Mucosa of rectum (tissue), 2 donors: ENCODE results near the gene B3GALT5.

Source experiments
- H3K27ac ChIP-seq, 2 donors: one replicate each; pipeline ENCODE4 v1.7.0; 2013; ENCODE audit warnings: inconsistent platforms in 2 of 2, low read depth in 2 of 2, low read length in 2 of 2
- H3K27me3 ChIP-seq, 2 donors: one replicate each; pipeline ENCODE4 v1.7.0; 2013; ENCODE audit warnings: low read length in 2 of 2; ENCODE audit not compliant: control insufficient read depth in 2 of 2, insufficient read depth in 2 of 2
- H3K36me3 ChIP-seq, 2 donors: one replicate each; pipeline ENCODE4 v1.7.0; 2013; ENCODE audit warnings: low read length in 2 of 2; ENCODE audit not compliant: control insufficient read depth in 2 of 2, insufficient read depth in 2 of 2
- H3K4me1 ChIP-seq, 2 donors: one replicate each; pipeline ENCODE4 v1.7.0; 2013; ENCODE audit warnings: low read length in 2 of 2, mild to moderate bottlenecking in 1 of 2; ENCODE audit not compliant: control insufficient read depth in 2 of 2, insufficient read depth in 2 of 2
- H3K4me3 ChIP-seq, 2 donors: one replicate each; pipeline ENCODE4 v1.7.0; 2013; ENCODE audit warnings: low read length in 2 of 2
- H3K9ac ChIP-seq, 2 donors: one replicate each; pipeline ENCODE4 v1.7.0; 2013; ENCODE audit warnings: low read length in 2 of 2, low read depth in 1 of 2, mild to moderate bottlenecking in 1 of 2
- H3K9me3 ChIP-seq, 2 donors: one replicate each; pipeline ENCODE4 v1.7.0; 2013; ENCODE audit warnings: low read length in 2 of 2; ENCODE audit not compliant: control insufficient read depth in 2 of 2
- donor health status: healthy.
- donor health status: Normal muscosa, but diverticular disease.

B3GALT5 gene

GRCh38 chr21:39641827-39642450, 29.2 kb downstream of the B3GALT5 start:
- no peak overlapping the region for H3K27ac ChIP-seq

GRCh38 chr21:39644062-39644560, 31.4 kb downstream of the B3GALT5 start:
- peak overlapping the region; percentile 46 to 73 for H3K27ac ChIP-seq
- H3K27me3 ChIP-seq = no peaks in the 10 kb centered on the region
- H3K4me3 ChIP-seq = peak overlapping the region; percentile 26 to 33
- peak overlapping the region in 1 of 2 donors; percentile 52 for H3K9ac ChIP-seq
- H3K9me3 ChIP-seq = no peaks in the 10 kb centered on the region
- H3K4me1 ChIP-seq = peaks cover 18 to 35% of the 10 kb centered on the region in 2 donors
- H3K36me3 ChIP-seq = peaks cover 0 to 9% of the 10 kb centered on the region in 2 donors

More at GRCh38 chr21:39641827-39642450, 29.2 kb downstream of the B3GALT5 start:
- Histone ChIP-seq H3K9me3 (no peaks in the 10 kb centered on the region), H3K36me3 (no peaks in the 10 kb centered on the region), H3K4me1 (peaks cover 33 to 55% of the 10 kb centered on the region in 2 donors), H3K9ac (no peak overlapping the region), H3K4me3 (no peak overlapping the region), H3K27me3 (no peaks in the 10 kb centered on the region)

GRCh38 chr21:39645331-39645730, 32.6 kb downstream of the B3GALT5 start:
- Histone ChIP-seq H3K9ac (no peak overlapping the region), H3K27ac (no peak overlapping the region)

GRCh38 chr21:39647476-39647875, 34.7 kb downstream of the B3GALT5 start:
- peaks cover 0 to 12% of the 10 kb centered on the region in 2 donors for H3K36me3 ChIP-seq
- H3K9ac ChIP-seq = no peak overlapping the region
- no peak overlapping the region for H3K27ac ChIP-seq
- peaks cover 10 to 20% of the 10 kb centered on the region in 2 donors for H3K4me1 ChIP-seq
- H3K27me3 ChIP-seq = no peaks in the 10 kb centered on the region
- H3K9me3 ChIP-seq = no peaks in the 10 kb centered on the region
- no peak overlapping the region for H3K4me3 ChIP-seq

More at GRCh38 chr21:39645331-39645730, 32.6 kb downstream of the B3GALT5 start:
- Histone ChIP-seq H3K36me3 (peaks cover 0 to 9% of the 10 kb centered on the region in 2 donors), H3K27me3 (no peaks in the 10 kb centered on the region), H3K4me3 (no peak overlapping the region), H3K4me1 (peaks cover 11 to 28% of the 10 kb centered on the region in 2 donors), H3K9me3 (no peaks in the 10 kb centered on the region)

GRCh38 chr21:39648879-39649278, 36.1 kb downstream of the B3GALT5 start:
- Histone ChIP-seq H3K9ac (no peak overlapping the region), H3K4me1 (peaks cover 2 to 22% of the 10 kb centered on the region in 2 donors), H3K4me3 (no peak overlapping the region), H3K27me3 (no peaks in the 10 kb centered on the region), H3K27ac (no peak overlapping the region), H3K9me3 (no peaks in the 10 kb centered on the region), H3K36me3 (peaks cover 0 to 12% of the 10 kb centered on the region in 2 donors)

GRCh38 chr21:39649526-39649925, 36.8 kb downstream of the B3GALT5 start:
- Histone ChIP-seq H3K4me3 (no peak overlapping the region), H3K27ac (no peak overlapping the region), H3K4me1 (peaks cover 0 to 19% of the 10 kb centered on the region in 2 donors), H3K36me3 (peaks cover 0 to 12% of the 10 kb centered on the region in 2 donors), H3K27me3 (no peaks in the 10 kb centered on the region), H3K9me3 (no peaks in the 10 kb centered on the region), H3K9ac (no peak overlapping the region)

- H3K27me3 ChIP-seq = no peaks in the 10 kb centered on the region
- peaks cover 4 to 21% of the 10 kb centered on the region in 2 donors for H3K4me1 ChIP-seq
- H3K36me3 ChIP-seq = peaks cover 0 to 12% of the 10 kb centered on the region in 2 donors
- H3K27ac ChIP-seq = no peak overlapping the region
- no peak overlapping the region for H3K9ac ChIP-seq
- H3K4me3 ChIP-seq = no peak overlapping the region
- H3K9me3 ChIP-seq = no peaks in the 10 kb centered on the region
Observed at GRCh38 chr21:39650306-39650705, 37.6 kb downstream of the B3GALT5 start.

- Histone ChIP-seq H3K4me3 (no peak overlapping the region), H3K4me1 (peaks cover 4 to 23% of the 10 kb centered on the region in 2 donors), H3K9ac (no peak overlapping the region), H3K27ac (no peak overlapping the region), H3K36me3 (peaks cover 0 to 12% of the 10 kb centered on the region in 2 donors), H3K27me3 (no peaks in the 10 kb centered on the region), H3K9me3 (no peaks in the 10 kb centered on the region)
Observed at GRCh38 chr21:39650801-39651200, 38.1 kb downstream of the B3GALT5 start.

GRCh38 chr21:39651206-39651605, 38.5 kb downstream of the B3GALT5 start:
- Histone ChIP-seq H3K27me3 (no peaks in the 10 kb centered on the region), H3K9ac (no peak overlapping the region), H3K4me1 (peaks cover 7 to 24% of the 10 kb centered on the region in 2 donors), H3K36me3 (peaks cover 0 to 12% of the 10 kb centered on the region in 2 donors), H3K27ac (no peak overlapping the region), H3K9me3 (no peaks in the 10 kb centered on the region), H3K4me3 (no peak overlapping the region)

GRCh38 chr21:39654951-39655350, 42.2 kb downstream of the B3GALT5 start:
- Histone ChIP-seq H3K27me3 (no peaks in the 10 kb centered on the region), H3K36me3 (peaks cover 0 to 3% of the 10 kb centered on the region in 2 donors), H3K4me1 (peaks cover 18 to 38% of the 10 kb centered on the region in 2 donors), H3K9ac (no peak overlapping the region), H3K4me3 (no peak overlapping the region), H3K9me3 (no peaks in the 10 kb centered on the region), H3K27ac (peak overlapping the region; percentile 64 to 73)
